ENCODE data around the gene RAC3.

The RAC3 gene

DNA sequence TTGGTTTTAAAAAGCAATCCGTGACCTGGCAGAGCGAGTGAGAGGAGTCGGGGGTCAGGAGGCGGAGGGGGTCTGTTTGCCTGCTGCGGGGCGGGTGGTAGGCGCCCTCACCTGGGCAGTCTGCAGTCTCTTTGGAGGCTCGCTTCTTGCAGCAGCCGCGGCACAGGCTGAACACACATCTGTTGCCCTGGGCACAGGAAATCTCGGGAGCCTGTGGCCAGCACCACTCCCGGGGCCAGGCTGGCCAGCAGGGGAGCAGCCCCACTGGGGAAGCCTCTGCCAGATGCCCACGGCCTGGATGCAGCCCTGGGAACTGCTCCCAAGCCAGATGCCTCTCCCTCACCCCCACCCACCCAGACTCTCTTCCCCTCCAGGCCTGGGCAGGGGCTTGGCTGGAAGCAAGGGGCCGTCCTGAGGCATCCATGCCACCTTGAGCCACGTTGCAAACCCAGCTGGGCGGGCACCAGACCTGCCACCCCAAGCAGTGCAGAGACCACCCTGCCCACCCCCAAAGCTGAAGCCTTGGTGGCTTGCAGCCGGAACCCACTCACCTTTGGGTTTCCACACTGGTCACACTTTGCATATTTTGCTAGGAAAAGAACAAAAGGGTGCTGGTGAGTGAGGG, 26.9 kb downstream of the RAC3 start:
- no peak for DNase-seq

DNA sequence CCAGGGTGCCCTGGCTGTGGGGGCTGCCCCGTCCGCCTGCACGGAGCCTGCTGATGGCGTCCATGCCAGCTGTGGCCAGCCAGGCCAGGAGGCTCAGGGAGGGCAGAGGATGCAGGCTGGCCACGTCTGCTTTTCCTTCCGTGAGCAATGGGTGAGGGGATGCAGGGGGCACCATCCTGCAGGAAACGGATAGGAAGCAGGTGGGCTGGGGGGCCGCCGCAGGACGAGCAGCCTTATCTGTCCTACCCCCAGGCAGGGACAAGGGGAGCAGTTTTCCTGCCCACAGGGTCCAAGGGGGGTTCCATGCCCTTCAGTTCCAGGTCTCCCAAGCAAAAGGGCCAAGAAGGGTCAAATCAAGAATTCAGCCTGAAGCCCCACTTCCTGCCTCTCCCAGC, 27.4 kb downstream of the RAC3 start:
- DNase-seq = no peak

DNA sequence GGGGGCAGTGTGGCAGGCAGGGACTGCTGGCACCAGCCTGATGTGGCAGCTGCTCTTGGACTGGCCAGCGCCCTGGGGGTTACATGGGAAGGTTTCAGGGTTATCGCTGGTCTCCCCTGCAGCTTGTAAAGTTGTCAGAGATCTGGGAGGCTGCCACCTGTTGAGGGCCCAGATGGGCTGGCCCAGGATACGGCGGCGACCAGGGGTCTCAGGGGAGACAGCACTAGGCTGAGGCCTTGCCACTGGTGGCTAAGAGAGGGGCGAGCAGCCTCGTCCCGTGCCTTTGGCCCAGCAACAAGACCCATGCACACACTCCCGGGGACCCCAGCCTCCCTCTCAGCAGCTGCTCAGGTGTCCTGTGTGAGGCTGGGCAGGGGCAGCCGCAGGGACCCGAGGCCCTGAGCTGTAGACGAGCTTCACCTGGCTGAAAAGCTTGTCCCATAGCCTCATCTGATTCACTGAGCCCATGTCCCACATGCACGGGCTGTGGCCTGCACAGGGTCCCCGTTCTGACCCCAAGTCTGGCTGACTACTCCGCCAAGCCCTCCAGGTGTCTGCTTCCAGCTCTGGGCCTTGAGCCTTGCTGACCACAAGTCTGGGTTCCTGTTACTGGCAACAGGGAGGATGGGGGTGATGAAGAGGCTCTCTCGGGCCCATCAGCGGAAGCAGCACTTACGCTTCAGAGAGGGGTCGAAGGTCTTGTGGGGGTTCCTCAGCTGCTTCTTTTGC, 28.0 kb downstream of the RAC3 start:
- no peak for DNase-seq

DNA sequence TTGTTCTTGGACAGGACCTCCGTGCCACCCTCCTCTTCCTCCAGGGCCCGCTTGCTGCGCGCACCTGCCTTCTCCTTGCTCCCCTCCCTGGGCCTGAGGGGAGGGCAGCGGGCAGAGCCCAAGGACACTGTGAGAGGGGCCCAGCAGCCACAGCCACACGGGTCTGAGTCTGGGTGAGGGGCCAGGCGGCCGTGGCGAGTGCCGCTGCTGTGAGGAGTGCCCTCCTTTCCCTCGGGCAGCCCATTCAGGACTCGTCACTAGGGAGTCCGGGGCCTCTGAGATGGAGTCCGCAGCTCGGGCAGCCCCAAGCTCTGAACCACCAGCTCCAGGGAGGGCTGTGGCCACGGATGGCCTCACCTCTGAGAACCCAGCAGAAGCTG, 28.5 kb downstream of the RAC3 start:
- no peak for DNase-seq

DNA sequence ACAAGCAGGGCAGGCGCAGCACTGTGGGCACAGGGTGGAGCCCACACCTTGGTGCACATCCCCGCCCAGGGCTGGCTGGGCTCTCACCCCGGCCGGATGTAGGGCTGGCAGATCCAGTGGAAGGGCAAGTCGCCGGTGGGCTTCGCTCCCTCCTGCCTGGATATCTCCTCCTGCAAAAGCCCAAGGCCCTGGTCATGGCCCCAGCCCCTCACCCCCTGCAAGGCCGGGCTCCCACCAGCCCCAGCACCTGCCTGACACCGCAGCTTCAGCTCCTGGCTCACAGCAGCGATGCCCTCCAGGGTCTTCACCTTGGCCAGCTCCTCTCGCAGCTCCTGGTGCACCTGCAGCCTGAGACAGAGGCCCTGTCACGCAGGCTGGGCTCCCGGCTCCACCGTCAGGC, 29.1 kb downstream of the RAC3 start:
- DNase-seq = no peak

DNA sequence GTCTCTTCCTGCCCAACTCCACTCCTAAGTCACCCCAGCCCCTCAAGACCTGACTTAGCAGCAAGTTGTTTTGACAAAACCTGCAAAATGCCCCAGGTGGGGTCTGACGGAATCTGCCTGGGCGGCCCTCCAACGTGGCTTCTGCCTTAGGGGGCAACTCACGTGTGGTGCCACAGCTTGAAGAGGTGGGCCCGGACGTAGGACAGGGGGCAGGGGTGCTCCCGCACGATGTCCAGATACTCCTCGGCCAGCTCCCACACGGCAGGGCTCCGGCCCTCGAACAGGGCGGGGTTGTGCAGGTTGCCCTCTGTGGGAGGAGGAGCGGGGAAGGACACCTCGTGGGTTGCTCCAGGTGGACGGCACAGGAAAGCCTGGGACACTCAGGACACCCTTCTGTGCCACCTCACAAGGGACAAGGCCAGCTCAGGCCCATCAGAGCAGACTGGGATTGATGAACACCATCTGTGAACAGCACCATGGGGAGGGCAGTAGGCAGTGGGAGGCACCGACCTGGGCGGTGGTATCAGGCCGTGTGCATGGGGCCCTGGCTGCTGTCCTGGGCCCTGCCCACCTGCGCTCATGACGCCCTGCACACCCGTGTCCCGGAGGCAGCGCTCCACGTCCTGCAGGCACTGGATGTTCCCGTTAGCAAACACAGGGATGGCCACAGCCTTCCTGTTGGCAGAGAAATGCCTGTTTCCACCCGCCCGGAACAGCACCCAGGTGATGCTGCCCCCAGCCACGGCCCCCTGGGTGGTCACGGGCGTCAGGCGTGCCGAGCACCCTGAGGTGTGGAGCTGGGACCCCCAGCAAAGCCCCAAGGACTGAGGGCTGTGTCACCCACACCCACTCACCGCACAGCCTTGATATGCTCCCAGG, 29.8 kb downstream of the RAC3 start:
- no peak for DNase-seq

DNA sequence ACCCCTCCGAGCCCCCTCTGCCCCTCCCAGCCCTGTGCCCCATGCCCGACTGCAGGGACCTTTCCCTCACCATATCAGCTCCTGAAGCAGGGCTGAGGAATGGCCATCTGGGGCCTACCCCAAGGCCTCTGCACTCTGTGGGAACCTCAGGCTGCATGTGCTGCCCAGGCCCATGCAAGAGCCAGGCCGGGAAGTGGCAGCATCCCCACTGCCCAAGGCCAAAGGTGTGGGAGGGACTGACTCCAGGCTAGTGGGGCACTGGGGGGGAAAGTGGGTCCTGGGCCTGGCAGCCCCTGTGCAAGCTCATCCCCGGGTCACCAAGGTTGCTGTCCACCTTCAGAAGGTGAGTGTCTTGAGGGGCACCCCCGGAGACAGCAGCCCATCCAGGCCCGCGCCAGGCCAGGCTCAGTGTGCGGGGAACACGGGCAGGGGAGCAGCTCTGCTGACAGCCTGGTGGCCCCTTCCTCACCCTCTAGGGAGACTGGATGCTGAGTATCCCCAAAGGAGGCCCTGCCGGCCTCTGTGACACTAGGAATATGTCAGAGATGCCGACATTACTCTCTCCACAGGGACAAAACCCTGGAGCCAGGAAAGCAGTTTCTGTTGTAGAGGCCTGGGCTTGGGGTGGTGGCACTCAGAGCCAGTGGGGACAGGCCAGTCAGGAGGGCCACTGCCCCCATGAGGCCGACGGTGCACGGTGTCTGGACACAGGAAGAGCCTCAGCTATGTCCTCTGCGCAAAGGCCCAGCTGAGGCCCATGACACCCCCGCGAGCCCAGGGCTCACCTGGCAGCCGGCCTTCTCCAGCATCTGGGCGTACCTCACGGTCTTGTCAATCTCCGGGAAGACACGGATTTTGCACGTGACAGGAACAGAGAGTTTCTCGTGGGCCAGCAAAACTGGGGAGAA, 30.9 kb downstream of the RAC3 start:
- no peak for DNase-seq

DNA sequence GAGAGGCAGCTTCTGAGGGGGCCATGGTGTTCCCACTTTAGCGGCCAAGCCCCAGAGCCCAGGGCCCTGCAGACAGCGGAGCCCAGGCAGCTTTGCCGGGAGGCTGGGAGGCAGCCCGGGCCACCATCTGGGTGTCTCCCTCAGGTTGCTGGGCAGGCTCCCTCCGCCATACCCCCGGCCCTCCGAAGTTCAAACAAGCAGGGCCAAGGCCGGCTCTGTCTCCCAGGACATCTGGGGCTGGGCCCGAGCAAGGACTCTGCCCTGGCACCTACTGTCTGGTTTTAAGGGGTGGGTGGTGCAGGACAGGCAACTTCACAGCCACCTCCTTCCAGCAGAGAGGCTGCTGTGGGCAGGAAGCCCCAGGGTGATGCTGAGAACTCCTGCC, 31.5 kb downstream of the RAC3 start:
- DNase-seq = no peak

DNA sequence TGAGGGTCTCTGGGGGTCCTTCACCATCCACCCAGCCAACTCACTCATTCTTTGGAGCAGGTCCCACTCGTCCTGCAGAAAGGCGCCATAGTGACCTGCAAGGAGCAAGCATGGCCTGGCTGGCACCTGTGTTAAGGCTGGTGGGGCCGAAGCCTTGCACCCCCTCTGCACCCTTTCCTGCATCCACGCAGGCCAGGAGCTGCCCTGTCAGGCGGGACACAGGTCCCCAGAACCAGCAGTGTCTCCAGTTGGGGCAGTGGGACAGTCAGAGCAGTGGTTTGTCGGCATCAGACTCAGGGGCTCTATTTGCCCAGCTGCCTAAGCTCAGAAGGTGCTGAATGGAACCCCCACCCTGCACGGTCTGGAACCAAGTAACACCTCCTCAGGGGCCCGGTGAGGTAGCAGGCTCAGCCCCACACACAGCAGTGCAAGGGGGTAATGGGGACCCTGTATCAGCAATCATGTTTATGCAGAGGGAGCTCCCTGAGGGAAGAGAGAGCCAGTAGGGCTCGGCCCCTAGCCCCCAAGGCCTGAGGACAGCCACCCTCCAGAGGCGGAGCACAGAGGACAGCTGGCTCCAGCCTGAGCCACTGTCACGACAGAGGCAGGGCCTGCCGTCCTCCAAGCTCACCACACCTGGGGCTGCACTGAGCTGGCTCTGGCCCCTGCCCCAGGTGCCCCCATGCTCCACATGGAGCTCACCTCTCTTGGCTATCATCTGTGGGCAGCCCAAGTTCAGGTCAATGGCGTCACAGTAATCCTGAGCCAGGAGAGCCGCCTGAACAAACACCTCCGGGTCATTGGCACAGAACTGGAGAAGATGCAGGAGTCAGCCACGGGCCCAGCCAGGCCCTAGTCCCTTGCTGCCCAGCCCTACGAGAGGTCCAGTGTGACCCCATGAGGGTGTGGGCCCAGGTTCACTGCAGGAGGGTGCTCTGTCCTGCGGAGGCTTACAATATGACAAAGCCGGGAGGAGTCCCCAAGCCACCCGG, 32.2 kb downstream of the RAC3 start:
- no peak for DNase-seq

DNA sequence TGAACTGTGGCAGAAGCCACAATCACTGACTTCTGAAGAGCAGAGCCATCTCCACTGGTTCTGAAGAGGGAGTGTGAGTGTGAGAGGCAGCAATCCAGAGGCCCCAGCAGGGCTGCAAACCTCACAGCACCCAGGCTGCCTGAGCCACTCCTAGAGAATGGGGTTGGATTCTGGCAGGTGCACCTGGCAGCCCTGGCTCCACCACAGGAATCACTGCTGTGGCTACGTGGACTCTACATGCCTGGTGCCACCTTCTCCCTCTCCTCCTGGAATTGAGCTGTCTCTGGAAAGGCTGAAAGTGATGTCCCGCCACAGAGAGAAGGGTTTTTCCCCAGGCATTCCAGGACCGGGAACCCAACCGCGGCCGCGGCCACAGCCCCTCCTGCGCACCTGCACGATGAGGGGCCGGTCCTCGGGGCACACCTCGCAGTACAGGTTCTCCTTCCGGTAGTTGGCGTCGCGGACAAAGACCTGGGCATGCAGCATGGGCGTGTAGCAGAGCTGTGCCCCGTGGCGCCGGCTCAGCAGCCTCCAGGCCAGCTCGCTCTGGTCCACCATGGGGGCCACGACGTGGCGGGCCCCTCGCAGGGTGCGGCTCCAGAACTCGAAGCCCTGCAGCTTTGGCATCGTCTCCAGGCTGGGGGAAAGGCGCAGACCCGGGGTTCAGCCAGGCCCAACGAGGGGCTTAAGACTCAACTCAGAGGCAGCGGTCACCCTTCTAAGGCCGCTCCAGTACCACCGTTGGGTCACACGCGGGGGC, 33.1 kb downstream of the RAC3 start:
- peak; percentile 39 for DNase-seq

DNA sequence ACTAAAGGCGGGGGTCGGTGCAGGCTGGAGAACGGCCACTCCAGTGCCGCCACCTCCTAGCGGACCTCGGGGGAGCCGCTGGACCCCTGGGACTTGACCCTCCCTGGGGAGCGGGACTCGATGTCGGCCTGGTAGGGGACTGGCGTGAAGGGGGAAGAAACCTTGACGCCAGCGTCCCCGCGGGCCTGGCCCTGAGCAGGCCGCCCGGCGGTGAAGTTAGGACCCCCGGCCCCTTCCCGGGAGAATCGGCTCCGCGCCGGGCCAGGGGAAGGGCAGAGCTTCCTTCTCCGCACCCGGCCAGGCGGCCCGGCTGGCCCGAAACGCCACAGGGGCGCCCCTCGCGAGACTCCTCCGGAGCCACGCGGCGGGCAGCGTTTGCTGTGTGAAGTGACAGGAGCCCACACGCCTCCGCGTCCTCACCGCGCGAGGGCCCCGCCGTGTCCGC, 33.7 kb downstream of the RAC3 start:
- DNase-seq = no peak

DNA sequence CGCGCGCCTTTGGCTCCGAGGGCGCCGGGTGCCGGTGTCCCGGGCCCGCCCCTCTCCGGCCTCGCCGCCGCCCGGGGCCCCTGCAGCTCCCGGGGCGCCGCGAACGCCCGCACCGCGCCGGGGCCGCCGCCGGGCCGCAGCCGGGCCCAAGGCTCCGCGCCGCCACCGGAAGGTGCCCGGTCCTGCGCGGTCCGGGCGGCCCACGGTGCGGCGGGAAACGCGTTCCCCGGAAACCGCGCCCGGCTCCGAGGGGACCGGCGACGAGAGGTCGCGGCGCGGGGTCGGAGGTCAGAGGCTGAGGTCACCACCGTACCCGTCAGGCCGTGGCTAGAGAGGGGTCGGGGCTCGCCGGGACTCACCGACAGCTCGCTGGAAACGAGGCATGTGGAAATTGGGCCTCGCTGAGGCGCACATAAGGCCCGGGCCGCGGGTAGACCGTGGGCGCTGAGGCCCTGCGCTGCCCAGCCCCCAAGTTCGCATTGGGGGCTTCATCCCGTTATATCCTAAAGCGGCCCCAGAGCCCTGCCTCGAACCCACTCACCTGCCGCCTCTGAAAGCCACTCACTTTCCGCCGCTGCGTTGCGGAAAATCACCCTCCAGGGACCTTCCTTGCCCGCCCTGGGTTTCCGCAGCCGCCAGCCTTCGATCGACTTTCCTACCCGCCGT, 34.3 kb downstream of the RAC3 start, which contains the start of gene DUS1L:
Gene DUS1L, minus strand, starts transcription at position 167 of the 666 bp plus-strand sequence. CDS start 745 bp downstream, outside the sequence.
- peak; percentile 10 for DNase-seq

DNA sequence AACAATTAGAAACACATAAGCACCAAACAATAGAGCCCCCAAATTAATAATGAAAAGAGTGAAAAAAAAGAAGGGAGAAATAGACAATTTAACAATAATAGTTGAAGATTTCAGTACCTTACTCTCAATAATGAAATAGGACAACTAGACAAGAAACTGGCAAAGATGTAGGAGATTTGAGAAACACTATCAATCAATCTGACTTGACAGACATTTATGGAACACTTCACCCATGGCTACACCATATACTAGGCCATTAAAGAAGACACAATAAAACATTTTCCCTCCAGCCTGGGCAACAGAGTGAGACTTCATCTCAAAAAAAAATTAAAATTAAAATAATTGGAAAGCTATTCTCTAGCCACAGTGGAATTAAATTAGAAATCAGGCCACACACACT, 39.1 kb downstream of the RAC3 start:
- no peak for DNase-seq

DNA sequence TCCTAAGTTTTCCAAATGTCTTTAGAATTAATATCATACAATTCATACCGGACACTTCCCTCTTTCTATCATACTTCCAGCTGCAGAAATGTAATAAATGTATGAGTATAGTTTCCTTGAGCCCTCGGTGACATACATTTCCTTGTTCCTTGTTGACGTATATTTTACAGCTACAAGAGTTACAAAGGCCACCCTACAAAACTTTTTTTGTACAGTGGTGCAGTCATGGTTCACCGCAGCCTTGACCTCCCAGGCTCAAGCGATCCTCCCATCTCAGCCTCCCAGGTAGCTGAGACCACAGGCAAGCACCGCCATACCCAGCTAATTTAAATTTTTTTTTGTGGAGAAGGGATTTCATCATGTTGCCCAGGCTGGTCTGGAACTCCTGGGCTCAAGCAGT, 41.3 kb downstream of the RAC3 start:
- DNase-seq = no peak

DNA sequence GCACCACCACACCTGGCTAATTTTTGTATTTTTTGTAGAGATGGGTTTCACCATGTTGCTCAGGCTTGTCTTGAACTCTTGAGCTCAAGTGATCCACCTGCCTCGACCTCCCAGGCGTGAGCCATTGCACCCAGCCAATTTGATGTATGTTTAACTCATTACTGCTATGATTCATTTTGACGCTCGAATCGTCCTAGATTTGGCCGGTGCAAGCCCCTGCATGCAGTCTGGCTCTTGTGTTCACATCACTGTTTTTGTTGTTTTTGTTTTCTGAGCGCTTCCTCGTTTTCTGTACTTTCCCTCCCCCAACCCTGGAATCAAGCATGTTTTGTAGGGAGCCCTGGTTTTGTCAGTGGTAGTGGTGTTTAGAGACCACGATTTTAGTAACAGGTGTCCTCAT, 42.0 kb downstream of the RAC3 start:
- DNase-seq = no peak

DNA sequence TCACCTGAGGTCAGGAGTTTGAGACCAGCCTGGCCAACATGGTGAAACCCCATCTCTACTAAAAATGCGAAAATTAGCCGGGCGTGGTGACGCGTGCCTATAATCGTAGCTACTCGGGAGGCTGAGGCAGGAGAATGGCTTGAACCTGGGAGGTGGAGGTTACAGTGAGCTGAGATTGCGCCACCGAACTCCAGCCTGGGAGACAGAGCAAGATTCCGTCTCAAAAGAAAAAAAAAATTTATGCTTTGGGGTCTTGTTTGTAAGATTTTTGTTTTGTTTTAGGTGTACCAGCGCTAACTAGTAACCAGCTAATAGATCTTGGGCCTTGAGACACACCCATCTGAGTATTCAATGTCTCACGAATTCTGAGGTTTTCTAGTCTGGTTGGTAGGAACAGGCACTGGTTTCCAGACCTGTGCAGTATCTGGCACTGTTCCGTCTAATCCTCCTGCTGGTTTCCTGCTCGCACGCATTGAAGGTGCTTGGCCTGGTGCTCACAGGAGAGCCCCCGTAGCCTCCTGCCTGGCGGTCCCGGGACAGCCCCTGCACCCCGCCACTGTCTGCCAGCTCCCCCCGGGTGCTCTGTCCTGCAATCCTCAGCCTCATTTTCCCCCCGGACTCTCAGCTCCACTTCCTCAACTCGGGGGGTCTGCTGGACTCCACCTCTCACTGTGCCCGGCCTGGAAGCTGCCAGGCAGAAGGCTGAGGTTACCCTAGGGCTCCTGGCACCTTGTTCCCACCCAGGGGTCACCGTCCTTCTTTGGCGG, 44.7 kb downstream of the RAC3 start:
- no peak for DNase-seq

DNA sequence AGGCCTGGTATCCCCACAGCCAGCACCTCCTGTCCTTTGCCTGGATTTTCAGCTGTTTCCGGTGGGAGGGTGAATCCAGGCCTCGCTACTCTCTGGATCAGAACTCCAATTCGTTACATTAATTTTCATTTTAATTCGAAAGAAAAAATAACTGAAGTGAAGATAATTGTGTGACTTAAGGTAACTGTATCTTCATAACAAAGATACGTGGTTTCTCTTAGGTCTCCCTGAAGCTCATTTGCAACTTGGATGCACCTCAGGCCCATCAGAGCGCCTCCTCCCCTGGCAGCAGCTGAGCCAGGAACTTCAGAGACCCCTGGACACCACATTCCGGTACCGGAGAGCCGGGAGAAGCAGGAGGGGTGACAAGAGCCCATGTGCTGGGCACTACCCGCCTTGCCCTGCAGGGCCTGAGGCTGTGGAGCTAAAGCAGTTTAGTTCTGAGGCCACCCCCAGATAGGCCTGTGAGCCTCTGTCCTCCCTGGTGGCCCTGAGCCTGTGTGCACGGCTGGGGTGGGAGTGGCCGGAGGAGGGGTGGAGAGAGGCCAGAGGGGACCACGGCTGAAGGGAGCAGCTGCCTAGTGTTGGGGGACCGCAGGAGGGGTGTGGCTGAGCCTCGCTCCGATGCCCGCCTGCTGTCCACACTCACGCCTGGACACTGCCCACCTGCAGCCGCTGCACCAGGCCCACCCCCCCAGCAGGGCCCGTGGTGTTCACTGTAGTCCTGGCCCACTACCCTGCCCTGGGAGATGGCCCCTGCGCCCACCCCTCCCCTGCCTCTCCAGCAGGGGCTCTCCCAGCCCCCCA, 45.5 kb downstream of the RAC3 start:
- no peak for DNase-seq

DNA sequence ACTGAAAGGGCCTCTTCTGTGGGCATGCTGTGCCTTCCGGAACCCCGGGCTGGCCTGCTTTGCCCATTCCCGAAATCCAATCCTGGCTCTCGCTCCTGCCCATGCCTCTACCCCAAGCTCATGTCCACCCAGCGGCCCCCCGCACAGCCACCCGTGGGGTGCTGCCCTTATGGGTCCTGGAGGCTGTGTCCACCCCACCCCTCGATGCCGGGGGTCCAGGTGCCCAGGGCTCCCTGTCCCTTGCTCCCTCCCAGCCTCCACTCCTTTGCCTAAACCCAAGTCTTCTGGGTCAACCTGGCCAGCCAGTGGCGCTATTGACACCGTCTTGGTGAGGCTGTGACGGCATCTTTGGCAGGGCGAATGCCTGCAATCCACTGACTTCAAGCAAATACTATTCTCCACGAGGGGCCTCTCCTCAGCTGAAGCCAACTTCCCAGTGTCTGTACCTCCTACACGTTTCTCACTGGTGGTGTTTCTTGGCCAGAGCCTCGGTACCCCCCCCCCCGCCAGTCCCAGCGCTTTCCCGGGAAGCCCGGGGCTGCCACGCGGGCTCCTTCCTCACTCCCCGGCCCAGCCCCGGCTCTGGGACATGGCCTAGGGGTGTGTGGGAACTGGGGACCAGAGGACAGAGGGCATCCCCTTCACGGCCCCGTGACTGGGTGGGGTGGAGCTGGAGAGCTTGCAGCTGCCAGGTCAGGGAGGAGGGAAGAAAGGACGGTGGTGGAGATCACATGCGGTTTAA, 46.3 kb downstream of the RAC3 start:
- no peak for DNase-seq
